HCT116 (cell line): Measurements from ENCODE around the gene PARM1.

Experiments used
- EZH2phosphoT487 ChIP-seq: fragments of 200-600 bp; IDR thresholded peaks from 2 replicates; pipeline ENCODE4 v1.6.1; 2018; ENCODE audit warnings: antibody characterized with exemption, borderline replicate concordance
- POLR2AphosphoS5 ChIP-seq: IDR thresholded peaks from 2 replicates; pipeline ENCODE4 v1.6.1; 2011; ENCODE audit warnings: mild to moderate bottlenecking, low read depth, low read length, moderate library complexity
- SP1 ChIP-seq: IDR thresholded peaks from 2 replicates; pipeline ENCODE4 v1.6.1; 2012; ENCODE audit warnings: low read depth
- TF ChIP-seq, protein P1 (sequence below), 3 experiments: fragments of 200-600 bp in 1 of 3; sonication (generic) in 1 of 3; IDR thresholded peaks in 2 of 3; conservative IDR thresholded peaks in 1 of 3; 2 replicates each; pipeline ENCODE4 v1.5.1; 2012 to 2017; ENCODE audit warnings: low read depth in 2 of 3, low read length in 2 of 3, antibody characterized with exemption in 1 of 3, borderline replicate concordance in 1 of 3, control low read depth in 1 of 3, mild to moderate bottlenecking in 1 of 3, mixed read lengths in 1 of 3, mixed run types in 1 of 3, moderate library complexity in 1 of 3; ENCODE audit not compliant: insufficient read depth in 1 of 3

DNA sequence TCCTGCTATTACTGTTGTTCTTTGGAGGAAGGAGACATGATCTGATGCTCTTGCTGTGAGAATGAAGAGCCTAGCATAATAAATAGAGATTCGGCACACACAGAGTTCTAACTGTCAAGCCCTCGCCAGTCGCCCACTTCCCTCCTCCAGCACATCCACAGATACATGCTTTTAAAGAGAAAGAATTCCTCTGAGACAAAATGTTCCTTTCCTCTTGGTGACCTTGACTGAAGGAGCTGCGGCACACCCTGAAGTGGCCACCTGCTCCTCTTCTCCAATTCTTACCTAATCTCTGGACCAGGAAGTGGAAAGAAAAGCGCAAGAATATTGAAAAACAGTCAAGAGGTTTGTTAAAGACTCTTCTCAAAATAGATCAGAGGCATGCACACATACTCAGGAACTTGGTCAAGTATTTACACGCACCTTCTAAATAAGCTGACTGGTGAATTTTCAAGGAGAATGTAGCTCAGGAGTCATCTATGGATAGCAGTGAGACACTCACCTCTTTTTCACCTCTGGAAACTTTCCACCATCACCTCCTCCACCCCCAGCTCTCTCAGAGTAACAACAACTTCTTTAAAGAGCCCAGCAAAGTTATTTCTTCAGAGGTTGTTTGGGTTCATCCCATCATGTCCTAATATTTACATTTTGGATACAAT lies 95.4 kb downstream of the PARM1 start:
- TF ChIP-seq SP1 (no peak), POLR2AphosphoS5 (no peak), EZH2phosphoT487 (no peak)
- TF ChIP-seq, protein P1, sequence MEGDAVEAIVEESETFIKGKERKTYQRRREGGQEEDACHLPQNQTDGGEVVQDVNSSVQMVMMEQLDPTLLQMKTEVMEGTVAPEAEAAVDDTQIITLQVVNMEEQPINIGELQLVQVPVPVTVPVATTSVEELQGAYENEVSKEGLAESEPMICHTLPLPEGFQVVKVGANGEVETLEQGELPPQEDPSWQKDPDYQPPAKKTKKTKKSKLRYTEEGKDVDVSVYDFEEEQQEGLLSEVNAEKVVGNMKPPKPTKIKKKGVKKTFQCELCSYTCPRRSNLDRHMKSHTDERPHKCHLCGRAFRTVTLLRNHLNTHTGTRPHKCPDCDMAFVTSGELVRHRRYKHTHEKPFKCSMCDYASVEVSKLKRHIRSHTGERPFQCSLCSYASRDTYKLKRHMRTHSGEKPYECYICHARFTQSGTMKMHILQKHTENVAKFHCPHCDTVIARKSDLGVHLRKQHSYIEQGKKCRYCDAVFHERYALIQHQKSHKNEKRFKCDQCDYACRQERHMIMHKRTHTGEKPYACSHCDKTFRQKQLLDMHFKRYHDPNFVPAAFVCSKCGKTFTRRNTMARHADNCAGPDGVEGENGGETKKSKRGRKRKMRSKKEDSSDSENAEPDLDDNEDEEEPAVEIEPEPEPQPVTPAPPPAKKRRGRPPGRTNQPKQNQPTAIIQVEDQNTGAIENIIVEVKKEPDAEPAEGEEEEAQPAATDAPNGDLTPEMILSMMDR (IDR thresholded peaks at IDR 0.05 in 2 of 3, conservative IDR thresholded peaks at IDR 0.05 in 1 of 3; ENCODE audit: borderline replicate concordance in 1 of 3, insufficient read depth in 1 of 3, low read depth in 2 of 3, low read length in 2 of 3) = no peak
